ENCODE measurements around the gene FDXR. TPM values are rescaled to one million over a fixed set of nuclear protein-coding genes. Genes with fewer than 3 reads are reported as not detected.

FDXR gene
- polyA plus RNA-seq, 6 donors from 2014 or later, result 1.2 to 6.1 (median 3.9) TPM; not detected in 1

GRCh38 chr17:74892013-74892841 lies 19.4 kb upstream of the FDXR start:
- H3K4me3 Mint-ChIP-seq, result peak overlapping the region in 3 of 8 donors; percentile 15 to 55 (median 32)

GRCh38 chr17:74890554-74890953 lies 17.8 kb upstream of the FDXR start:
- peaks cover 0 to 10% of the 10 kb centered on the region in 2 donors for H3K36me3 Mint-ChIP-seq
- peaks cover 46 to 78% (median 52%) of the 10 kb centered on the region in 3 donors for H3K27me3 Mint-ChIP-seq
- no peak overlapping the region for H3K27ac Mint-ChIP-seq
- H3K4me3 Mint-ChIP-seq, result no peak overlapping the region
- H3K9me3 Mint-ChIP-seq, result peaks cover 0 to 2% (median 0%) of the 10 kb centered on the region in 7 donors
- peaks cover 8 to 18% (median 8%) of the 10 kb centered on the region in 3 donors for H3K4me1 Mint-ChIP-seq
- DNase-seq, result no peak
- ATAC-seq (ENCODE audit: low read depth in 2 of 2), result no peak

More at GRCh38 chr17:74892013-74892841, 19.4 kb upstream of the FDXR start:
- Mint-ChIP-seq H3K27ac (peak overlapping the region in 1 of 6 donors; percentile 31), H3K36me3 (peaks cover 0 to 10% of the 10 kb centered on the region in 2 donors), H3K27me3 (peaks cover 49 to 81% (median 53%) of the 10 kb centered on the region in 3 donors), H3K9me3 (no peaks in the 10 kb centered on the region), H3K4me1 (peaks cover 8 to 18% (median 8%) of the 10 kb centered on the region in 3 donors)
- ATAC-seq (ENCODE audit: low read depth in 2 of 2) (no peak), DNase-seq (no peak)

GRCh38 chr17:74888469-74888868 lies 15.7 kb upstream of the FDXR start:
- ATAC-seq (ENCODE audit: low read depth in 2 of 2) (no peak), DNase-seq (no peak)
- peak overlapping the region in 1 of 8 donors; percentile 52 for H3K4me3 Mint-ChIP-seq
- peaks cover 0 to 4% of the 10 kb centered on the region in 2 donors for H3K36me3 Mint-ChIP-seq
- no peak overlapping the region for H3K27ac Mint-ChIP-seq
- peaks cover 0 to 10% (median 5%) of the 10 kb centered on the region in 3 donors for H3K4me1 Mint-ChIP-seq
- peaks cover 41 to 75% (median 52%) of the 10 kb centered on the region in 3 donors for H3K27me3 Mint-ChIP-seq
- H3K9me3 Mint-ChIP-seq, result peaks cover 0 to 5% (median 0%) of the 10 kb centered on the region in 7 donors

GRCh38 chr17:74883241-74883745 lies 10.5 kb upstream of the FDXR start:
- Mint-ChIP-seq H3K27ac (no peak overlapping the region), H3K4me1 (no peaks in the 10 kb centered on the region), H3K9me3 (peaks cover 0 to 5% (median 0%) of the 10 kb centered on the region in 7 donors), H3K36me3 (peaks cover 0 to 4% of the 10 kb centered on the region in 2 donors), H3K27me3 (peaks cover 23 to 76% (median 43%) of the 10 kb centered on the region in 3 donors), H3K4me3 (no peak overlapping the region)
- DNase-seq (no peak), ATAC-seq (ENCODE audit: low read depth in 2 of 2) (no peak)

GRCh38 chr17:74882517-74883240 lies 9.9 kb upstream of the FDXR start:
- ATAC-seq (ENCODE audit: low read depth in 2 of 2) (no peak), DNase-seq (no peak)
- Mint-ChIP-seq H3K9me3 (peaks cover 0 to 5% (median 0%) of the 10 kb centered on the region in 7 donors), H3K4me3 (no peak overlapping the region), H3K27ac (no peak overlapping the region), H3K27me3 (peaks cover 23 to 76% (median 46%) of the 10 kb centered on the region in 3 donors), H3K36me3 (peaks cover 0 to 4% of the 10 kb centered on the region in 2 donors), H3K4me1 (no peaks in the 10 kb centered on the region)

- Mint-ChIP-seq H3K4me3 (no peak overlapping the region), H3K27me3 (peaks cover 18 to 63% (median 37%) of the 10 kb centered on the region in 3 donors), H3K4me1 (no peaks in the 10 kb centered on the region), H3K9me3 (peaks cover 0 to 2% (median 0%) of the 10 kb centered on the region in 7 donors), H3K27ac (peak overlapping the region in 1 of 6 donors; percentile 44), H3K36me3 (peaks cover 0 to 4% of the 10 kb centered on the region in 2 donors)
- DNase-seq (no peak), ATAC-seq (ENCODE audit: low read depth in 2 of 2) (no peak)
Measured at GRCh38 chr17:74881073-74881472, 8.3 kb upstream of the FDXR start.

GRCh38 chr17:74879308-74879707 lies 6.5 kb upstream of the FDXR start:
- no peak overlapping the region for H3K4me3 Mint-ChIP-seq
- H3K27ac Mint-ChIP-seq, result peak overlapping the region in 1 of 6 donors; percentile 52
- H3K27me3 Mint-ChIP-seq, result peaks cover 10 to 48% (median 20%) of the 10 kb centered on the region in 3 donors
- H3K4me1 Mint-ChIP-seq, result no peaks in the 10 kb centered on the region
- ATAC-seq (ENCODE audit: low read depth in 2 of 2), result no peak
- peaks cover 0 to 2% of the 10 kb centered on the region in 2 donors for H3K36me3 Mint-ChIP-seq
- H3K9me3 Mint-ChIP-seq, result no peaks in the 10 kb centered on the region
- DNase-seq, result no peak

GRCh38 chr17:74878658-74879057 lies 5.9 kb upstream of the FDXR start:
- H3K36me3 Mint-ChIP-seq, result no peaks in the 10 kb centered on the region
- H3K27me3 Mint-ChIP-seq, result peaks cover 5 to 42% (median 17%) of the 10 kb centered on the region in 3 donors

GRCh38 chr17:74877592-74878548 lies 5.1 kb upstream of the FDXR start:
- Mint-ChIP-seq H3K36me3 (no peaks in the 10 kb centered on the region), H3K4me1 (peaks cover 4 to 8% (median 6%) of the 10 kb centered on the region in 3 donors)

More at GRCh38 chr17:74878658-74879057, 5.9 kb upstream of the FDXR start:
- Mint-ChIP-seq H3K4me3 (no peak overlapping the region), H3K9me3 (no peaks in the 10 kb centered on the region), H3K27ac (peak overlapping the region in 1 of 6 donors; percentile 52), H3K4me1 (peaks cover 4 to 5% (median 5%) of the 10 kb centered on the region in 3 donors)
- ATAC-seq (ENCODE audit: low read depth in 2 of 2) (no peak), DNase-seq (no peak)

GRCh38 chr17:74875977-74876593 lies 3.3 kb upstream of the FDXR start:
- Mint-ChIP-seq H3K4me3 (peak overlapping the region in 2 of 8 donors; percentile 18 to 29), H3K4me1 (peaks cover 18 to 21% (median 19%) of the 10 kb centered on the region in 3 donors), H3K36me3 (no peaks in the 10 kb centered on the region), H3K27ac (peak overlapping the region in 1 of 6 donors; percentile 94), H3K9me3 (no peaks in the 10 kb centered on the region), H3K27me3 (peaks cover 5 to 28% (median 17%) of the 10 kb centered on the region in 3 donors)
- DNase-seq (no peak), ATAC-seq (ENCODE audit: low read depth in 2 of 2) (no peak)

More at GRCh38 chr17:74877592-74878548, 5.1 kb upstream of the FDXR start:
- no peak for DNase-seq
- peak overlapping the region in 3 of 6 donors; percentile 66 to 86 (median 70) for H3K27ac Mint-ChIP-seq
- ATAC-seq (ENCODE audit: low read depth in 2 of 2), result no peak
- no peak overlapping the region for H3K4me3 Mint-ChIP-seq
- H3K27me3 Mint-ChIP-seq, result peaks cover 5 to 39% (median 17%) of the 10 kb centered on the region in 3 donors
- no peaks in the 10 kb centered on the region for H3K9me3 Mint-ChIP-seq

- H3K9me3 Mint-ChIP-seq, result no peaks in the 10 kb centered on the region
- H3K27ac Mint-ChIP-seq, result peak overlapping the region in 2 of 6 donors; percentile 85 to 94
- peaks cover 19 to 21% (median 19%) of the 10 kb centered on the region in 3 donors for H3K4me1 Mint-ChIP-seq
- ATAC-seq (ENCODE audit: low read depth in 2 of 2) (no peak), DNase-seq (no peak)
- H3K4me3 Mint-ChIP-seq, result peak overlapping the region in 1 of 8 donors; percentile 90
- H3K36me3 Mint-ChIP-seq, result no peaks in the 10 kb centered on the region
- H3K27me3 Mint-ChIP-seq, result peaks cover 5 to 21% (median 17%) of the 10 kb centered on the region in 3 donors
Measured at GRCh38 chr17:74875155-74875976, 2.6 kb upstream of the FDXR start.

Measured in naive B cell (primary cell).